Measurements from ENCODE around the gene USP3.
"Not testable (repeated sequence)": the region's sequence is repeated elsewhere in the genome, so short reads cannot be mapped to it uniquely, and the experiment has no call there.

USP3 gene

DNA sequence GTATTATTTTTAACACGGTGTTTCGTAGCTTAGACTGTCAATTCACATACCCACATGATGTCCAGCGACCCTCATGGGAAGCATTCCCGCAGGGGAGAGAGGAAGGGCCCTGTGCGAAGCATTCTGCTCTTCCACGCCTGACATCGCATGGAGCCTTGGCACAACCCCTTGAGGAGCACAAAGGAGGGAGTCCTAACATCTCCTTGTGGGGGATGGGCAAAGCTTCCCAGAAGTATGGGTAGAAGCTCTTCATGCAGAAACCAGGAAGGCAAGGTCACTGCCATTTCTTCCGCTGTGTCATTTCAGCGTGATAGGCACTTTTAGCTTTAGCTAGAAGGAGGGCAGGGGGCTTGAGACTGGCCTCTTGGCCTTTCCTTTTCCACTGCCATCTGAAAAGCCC is 28.7 kb upstream of the USP3 start:
- FAIRE-seq (no peak), DNase-seq (ENCODE audit: extremely low spot score, insufficient read length, low read depth) (no peak)

DNA sequence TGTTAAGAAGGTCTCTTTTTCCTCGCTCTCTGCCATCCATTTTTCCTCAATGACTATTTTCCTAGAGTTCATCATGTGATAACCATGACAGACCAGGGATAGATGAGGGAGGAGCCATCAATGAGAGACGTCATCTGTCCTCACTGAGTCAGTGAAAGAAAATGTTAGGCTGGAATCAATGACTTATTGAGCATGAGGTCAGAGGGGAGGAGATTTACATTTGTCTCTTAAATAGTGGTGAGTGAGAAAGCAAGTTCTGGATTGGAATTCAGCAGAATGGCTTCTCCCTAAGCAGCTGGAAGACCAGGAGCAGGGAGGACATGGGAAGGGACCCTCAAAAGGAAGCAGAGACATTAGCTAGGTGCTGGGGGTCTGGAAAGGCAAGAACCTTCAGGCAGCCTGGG is 28.2 kb upstream of the USP3 start:
- FAIRE-seq = no peak
- DNase-seq (ENCODE audit: extremely low spot score, insufficient read length, low read depth) = no peak

DNA sequence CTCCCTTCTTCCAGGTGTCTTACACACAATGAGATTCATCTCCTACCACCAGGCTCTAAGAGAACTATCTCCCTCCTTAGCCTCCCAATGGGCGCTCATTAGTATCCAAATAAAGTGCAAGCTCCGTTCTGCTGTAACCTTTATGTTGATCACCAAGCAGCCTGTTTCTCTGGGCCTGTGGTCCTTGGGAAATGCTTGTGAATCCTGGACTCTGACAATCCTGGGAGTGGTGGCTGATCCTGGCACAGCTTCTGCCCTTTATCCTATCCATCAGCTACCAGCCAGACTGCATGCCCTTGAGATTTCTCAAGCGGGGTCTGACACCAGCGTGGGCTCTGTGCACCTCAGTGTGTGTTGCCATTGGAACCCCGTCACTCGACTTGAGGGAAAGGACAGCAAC is 26.1 kb upstream of the USP3 start:
- DNase-seq (ENCODE audit: extremely low spot score, insufficient read length, low read depth) (no peak), FAIRE-seq (no peak)

DNA sequence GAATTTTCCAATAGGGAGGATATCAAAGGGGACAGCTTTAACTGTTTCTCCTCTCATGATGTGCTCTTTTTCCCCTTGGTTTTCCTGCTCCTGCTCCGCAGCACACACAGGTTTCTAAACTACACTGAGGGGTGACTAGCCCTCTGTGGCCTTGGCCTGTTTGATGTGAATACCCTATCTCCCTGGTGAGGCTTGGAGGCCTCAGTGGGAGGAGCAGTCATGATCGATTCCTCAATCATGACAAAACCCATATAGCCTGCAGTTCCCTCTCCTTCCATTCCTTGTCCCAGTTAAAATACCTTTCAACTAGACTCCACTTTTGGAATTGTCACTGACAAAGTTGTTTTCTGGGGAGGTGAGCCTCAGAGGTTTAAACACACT is 24.0 kb upstream of the USP3 start:
- FAIRE-seq (no peak), DNase-seq (ENCODE audit: extremely low spot score, insufficient read length, low read depth) (no peak)

DNA sequence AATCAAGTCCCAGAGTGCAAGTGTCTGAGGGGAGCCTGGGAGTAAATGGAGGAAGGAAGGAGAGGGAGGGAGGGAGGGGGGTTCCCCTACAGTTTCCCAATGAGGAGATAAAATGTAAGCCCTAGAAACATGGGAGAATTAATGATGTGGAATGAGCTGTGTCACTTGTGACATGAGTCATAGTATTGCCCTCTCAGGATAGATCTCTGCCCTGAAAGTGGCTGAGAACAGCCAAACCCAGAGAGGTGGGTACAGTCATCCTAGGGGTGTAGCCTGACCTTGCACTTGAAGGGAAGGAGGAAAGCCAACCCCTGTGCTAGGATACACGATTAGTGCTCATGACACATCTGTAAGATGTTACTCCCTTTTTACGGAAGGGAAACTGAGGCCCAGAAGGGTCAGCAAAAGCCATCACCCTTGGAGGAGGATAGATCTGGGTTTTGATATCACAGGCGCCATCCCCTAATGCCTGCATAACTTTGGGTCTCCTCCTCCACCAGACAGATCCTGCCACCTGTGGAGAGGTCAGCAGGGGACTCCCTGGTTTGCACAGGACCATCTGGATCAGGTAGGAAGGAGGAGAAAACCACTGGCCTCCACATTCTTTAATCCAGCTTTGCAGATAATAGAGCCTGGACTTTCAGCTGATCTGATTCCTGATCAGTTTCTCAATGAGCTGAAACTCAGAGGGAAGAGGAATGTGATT is 23.1 kb upstream of the USP3 start:
- FAIRE-seq (peak; percentile 21), DNase-seq (ENCODE audit: extremely low spot score, insufficient read length, low read depth) (no peak)

DNA sequence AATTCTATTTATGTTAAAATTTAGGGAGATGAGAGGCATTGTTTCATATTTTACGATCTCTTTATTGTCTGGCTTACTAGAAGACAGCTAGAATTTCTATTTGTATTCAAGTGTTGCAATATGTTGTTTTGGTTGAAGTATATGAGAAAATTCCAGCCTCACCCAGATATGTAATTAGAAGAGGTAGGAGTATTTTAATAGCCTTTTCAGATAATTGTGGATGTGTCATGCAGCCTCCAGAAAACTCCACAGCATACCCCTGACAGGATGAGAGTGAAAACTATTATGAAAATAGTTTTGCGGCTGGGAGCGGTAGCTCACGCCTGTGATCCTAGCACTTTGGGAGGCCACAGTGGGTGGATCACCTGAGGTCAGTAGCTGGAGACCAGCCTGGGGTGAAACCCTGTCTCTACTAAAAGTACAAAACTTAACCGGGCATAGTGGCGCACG is 21.5 kb upstream of the USP3 start:
- DNase-seq (ENCODE audit: extremely low spot score, insufficient read length, low read depth) (no peak), FAIRE-seq (no peak)

DNA sequence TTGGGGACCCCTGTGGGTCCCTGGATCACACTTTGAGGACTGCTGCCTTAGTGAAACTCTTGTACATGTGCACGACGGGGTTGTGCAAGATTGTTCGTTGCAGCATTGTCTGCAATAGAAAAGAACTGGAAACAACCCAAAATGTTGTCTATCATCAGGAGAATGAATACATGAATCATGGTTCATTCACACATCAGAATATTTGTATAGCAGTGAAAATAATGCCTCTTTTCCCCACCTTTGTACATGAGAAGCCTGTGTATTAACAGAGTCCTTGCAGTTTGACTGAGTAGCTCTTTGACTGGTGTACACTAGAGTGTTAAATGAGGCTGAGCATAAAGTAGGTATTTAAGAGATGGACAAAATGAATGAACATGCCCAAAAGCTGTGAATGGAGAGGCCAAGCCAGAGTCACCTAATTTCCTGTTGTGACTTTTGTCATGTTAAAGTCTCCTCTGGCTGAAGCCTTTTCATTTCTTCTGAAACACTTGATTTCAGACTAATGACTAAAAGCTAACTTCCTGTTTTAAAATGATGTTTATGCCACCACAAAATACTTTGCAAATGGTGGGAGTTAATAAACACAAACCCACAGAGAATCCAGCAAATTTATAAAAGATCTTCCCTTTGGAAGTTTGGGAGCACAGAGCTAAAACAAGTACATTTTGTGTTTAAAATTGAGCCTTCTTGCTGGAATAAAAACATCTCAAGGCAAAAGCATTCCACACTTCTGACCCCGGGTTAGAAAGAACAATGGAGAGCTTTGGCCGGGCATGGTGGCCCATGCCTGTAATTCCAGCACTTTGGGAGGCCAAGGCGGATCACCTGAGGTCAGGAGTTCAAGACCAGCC is 20.6 kb upstream of the USP3 start:
- peak; percentile 71 for FAIRE-seq
- DNase-seq (ENCODE audit: extremely low spot score, insufficient read length, low read depth) = no peak

DNA sequence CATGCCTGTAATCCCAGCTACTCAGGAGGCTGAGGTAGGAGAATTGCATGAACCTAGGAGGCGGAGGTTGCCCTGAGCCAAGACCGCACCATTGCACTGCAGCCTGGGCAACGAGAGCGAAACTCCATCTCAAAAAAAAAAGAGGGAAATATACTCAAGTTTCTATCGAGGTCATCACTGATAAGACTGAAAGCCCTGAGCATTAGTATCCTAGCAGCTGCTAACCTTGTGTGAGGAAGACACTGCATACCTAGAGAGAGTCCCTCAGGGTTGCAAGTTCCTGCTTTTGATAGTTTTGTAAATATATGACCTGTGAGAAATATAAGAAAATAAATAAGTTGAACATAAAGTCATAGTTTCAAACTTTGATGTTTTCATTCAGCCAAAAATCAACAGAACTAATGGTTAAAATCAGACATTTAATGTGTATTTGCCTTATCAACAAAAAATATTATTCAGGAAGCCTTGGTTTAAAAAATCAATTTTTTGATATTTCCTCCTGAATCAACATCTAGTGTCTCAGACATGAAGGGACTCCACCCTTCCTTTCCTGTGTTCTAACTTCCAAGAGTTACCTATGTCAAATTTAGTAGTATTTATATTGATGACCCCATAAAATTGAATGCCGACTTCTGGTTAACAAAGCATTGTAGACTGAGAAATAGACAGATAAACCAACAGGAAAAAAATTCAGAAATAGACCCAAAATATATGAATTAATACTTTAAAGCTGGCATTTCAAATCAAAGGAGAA is 19.8 kb upstream of the USP3 start:
- no peak for DNase-seq (ENCODE audit: extremely low spot score, insufficient read length, low read depth)
- no peak for FAIRE-seq

DNA sequence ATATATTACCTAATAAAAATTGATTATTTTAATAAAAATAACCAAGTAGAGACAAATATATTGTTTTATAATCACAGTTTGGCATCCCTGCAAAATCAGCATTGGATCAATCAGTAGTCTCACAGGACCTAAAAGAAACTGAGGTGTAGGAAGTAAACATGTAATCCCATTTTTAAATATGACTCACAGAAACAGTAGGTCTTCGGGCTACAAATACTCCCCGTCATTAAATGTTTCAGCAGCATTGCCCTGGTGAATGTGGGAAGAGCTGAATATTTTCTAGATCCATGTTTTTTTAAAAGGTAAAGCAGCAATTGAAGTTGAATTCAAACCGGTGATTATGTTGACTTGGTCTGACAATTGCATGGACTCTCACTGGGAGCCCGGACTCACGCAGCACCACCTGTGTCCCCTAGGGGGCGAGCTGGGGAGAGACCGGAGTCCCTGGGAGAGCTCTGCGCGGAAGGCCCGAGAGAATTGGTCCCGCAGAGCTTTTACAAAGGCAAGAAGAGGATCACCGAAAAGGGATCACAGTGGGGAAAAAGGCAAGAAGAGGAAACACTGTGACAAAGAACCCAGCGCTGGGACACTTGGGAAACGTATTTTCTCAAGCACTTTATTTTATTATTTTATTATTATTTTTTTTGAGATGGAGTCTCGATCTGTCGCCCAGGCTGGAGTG is 17.2 kb upstream of the USP3 start:
- DNase-seq (ENCODE audit: extremely low spot score, insufficient read length, low read depth) (no peak), FAIRE-seq (peak; percentile 86)

DNA sequence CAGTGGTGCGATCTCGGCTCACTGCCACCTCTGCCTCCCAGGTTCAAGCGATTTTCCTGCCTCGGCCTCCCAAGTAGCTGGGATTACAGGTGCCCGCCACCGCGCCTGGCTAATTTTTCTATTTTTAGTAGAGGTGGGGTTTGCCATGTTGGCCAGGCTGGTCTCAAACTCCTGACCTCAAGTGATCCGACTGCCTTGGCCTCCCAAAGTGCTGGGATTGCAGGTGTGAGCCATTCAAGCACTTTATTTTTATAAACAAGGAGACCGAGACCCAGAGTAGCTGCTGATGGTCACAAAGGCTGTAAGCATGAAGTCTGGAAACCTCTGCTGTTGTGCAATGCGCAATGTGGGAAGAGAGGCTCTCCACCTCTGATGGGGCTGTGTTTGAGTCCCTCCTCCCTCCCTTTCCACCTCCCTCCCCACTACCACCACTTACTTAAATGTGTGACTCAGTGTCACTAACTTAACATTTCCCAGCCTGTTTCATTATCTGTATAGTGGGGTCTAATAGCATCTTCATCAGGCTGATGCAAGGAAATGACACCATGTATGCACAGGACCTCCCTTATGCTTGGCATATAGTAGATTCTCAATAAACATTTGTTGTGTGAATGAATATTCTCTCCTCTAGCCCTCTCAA is 16.5 kb upstream of the USP3 start:
- not testable (repeated sequence) for FAIRE-seq; DNase-seq (ENCODE audit: extremely low spot score, insufficient read length, low read depth)

DNA sequence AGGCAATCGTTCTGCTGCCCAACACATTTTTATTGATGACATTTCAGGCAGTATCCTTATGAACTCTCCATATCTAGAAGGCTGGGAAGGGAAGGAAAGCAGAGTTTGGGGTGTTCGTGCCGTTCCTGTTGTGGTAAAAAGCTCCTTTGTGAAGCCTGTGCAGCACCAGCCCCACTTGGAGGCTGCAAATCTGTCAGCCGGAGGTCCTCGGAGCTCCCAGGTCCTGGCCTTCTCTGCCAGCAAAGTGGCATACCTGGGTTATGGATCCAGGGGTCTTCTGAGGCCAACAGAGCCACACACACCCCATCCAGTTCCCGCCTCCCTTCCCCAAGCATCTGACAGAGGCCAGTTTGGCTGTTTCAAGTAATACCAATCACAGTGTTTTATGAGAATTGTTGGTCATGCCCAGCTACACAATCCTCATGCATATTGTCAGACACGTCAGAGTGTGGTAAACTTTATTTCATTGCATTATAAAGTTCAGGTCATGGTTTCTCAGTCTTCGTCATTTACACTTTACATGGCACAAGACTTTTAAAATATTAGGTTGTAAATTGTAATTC is 15.9 kb upstream of the USP3 start:
- FAIRE-seq = no peak

DNA sequence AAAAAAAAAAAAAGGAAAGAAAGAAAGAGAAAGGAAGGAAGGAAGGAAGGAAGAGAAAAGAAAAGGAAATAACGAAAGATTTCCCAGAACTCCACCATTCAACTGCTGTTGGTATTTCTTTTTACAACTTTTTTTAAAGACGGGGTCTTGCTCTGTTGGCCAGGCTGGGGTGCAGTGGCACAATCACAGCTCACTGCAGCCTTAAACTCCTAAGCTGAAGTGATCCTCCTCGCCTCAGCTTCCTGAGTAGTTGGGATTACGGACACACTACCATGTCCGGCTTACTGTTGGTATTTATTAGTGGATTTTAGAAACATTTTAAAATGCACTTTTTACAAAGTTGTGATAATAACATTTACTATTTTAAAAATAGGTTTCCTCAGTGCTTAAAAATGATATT is 15.0 kb upstream of the USP3 start:
- FAIRE-seq = no peak
- DNase-seq (ENCODE audit: extremely low spot score, insufficient read length, low read depth) = no peak

More for the DNA sequence above, 15.9 kb upstream of the USP3 start:
- DNase-seq (ENCODE audit: extremely low spot score, insufficient read length, low read depth) = no peak

DNA sequence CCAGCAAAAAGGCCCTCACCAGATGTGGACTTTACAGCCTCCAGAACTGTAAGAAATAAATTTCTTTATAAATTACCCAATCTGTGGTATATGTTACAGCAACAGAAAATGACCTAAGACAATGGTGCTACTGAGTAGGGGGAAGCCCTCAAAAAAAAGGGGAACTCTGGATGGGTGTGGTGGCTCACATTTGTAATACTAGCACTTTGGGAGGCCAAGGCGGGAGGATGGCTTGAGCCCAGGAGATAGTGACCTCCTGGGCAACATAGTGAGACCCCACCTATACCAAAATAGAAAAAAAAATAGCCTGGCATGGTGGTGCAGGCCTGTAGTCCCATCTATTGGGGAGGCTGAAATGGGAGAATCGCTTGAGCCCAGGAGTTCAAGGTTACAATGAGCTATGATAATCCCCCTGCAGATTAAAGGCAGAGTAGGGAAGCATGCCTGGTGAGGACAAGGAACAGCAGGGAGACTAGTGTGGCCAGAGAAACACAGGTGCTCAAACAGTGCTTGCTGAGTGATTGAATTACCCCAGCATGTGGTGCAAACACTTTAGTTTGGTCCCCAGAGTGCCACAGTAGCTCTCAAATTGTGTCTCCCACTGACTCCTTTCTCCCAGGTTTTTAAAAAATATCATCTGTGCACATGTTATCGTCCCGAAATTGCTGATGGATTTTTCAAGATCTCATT is 13.9 kb upstream of the USP3 start:
- DNase-seq (ENCODE audit: extremely low spot score, insufficient read length, low read depth) = no peak
- peak; percentile 53 for FAIRE-seq

DNA sequence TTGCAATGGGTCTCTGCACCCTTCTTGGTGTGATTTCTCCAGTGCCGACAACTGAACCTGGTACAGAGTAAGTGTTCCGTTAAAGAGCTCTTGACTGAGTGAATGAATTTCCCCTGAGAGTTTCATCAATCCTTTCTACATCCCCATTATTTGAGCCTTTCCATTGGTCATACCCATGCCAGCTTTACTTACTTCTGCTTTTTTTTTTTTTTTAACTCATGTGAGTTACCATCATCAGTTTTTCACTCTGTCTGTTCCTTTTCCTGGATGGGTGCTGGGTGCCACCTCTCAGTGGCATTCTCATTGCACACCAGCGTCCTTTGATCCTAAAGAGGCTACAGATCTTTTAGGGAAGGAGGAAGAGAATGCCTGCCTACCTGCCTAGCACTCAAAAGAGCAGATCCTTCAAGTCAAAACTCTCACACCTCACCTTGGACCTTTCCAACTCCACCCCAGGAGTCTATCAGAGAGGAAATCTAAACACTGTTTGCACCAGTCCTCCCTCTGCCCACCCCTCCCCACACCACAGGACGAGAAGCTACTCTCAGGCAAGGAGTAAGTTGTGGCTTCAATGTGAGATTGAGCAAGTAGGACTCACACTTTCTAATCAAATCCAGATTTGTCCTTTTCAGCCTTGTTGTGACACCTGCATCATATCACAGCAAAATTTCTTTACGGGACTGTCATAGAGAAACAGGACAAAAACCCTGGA is 13.1 kb upstream of the USP3 start:
- DNase-seq (ENCODE audit: extremely low spot score, insufficient read length, low read depth) (no peak), FAIRE-seq (peak; percentile 18)

DNA sequence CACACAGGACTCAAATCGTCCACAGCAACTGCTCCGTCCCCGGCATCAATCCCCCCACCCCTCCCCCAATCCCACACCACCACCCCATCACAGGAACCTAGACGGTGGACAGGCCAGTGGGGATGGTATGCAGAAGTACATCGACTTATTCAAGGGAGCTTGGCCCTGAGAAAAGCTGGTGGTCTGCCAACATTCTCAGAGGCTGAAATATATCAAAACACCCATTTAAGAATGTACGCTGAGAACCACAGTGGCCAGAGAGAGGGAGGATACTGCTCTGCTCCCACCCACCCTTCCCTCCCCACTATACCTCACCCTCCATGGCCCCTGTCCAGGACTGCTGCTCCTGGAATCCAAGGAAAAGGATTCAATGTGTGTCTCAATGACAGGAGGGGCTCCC is 12.4 kb upstream of the USP3 start:
- DNase-seq (ENCODE audit: extremely low spot score, insufficient read length, low read depth) = no peak
- no peak for FAIRE-seq

DNA sequence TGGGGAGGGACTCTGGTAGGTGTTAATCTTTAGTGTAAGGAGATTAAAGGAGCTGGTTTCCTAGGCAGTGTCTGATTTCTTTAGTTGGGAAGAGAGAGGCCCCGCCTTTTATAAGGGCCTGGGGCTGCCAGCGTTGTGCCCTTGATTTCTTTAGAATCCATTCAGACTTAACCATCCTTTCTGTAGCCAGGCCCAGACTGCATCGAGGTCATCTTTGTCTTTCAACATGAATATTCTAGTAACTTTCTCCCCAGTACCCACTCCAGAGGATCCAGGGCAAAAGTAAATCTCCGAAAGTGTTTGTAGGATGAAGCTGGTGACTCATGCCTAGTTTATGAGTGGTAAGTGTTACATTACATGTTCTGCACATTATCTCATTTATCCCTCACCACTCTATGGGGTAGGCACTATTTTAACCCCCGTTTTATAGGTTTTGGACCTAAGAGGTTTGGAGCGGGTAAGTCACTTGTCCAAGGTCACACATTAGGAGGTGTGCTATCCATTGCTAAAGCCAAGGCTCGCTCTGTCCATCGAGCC is 11.8 kb upstream of the USP3 start:
- DNase-seq (ENCODE audit: extremely low spot score, insufficient read length, low read depth) = no peak
- FAIRE-seq = no peak

DNA sequence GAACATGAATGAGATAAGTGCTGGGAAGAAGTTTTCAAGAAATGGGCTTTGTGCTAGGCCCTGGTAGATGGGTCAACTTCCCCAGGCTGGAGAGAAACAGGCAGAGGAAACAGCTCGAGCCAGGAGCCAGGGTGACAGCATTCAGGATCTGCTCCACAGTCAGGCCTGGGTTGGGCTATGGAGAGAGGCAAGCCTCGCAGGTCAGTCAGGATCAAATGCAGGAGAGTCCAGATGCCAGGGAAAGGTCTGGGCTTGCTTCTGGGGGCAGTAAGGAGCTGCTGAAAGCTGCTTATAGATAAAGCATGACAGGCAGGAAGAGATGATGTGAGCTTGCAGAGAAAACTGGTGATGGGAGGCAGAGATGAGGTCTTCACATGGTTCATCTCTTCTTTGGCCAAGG is 11.0 kb upstream of the USP3 start:
- no peak for FAIRE-seq
- no peak for DNase-seq (ENCODE audit: extremely low spot score, insufficient read length, low read depth)

DNA sequence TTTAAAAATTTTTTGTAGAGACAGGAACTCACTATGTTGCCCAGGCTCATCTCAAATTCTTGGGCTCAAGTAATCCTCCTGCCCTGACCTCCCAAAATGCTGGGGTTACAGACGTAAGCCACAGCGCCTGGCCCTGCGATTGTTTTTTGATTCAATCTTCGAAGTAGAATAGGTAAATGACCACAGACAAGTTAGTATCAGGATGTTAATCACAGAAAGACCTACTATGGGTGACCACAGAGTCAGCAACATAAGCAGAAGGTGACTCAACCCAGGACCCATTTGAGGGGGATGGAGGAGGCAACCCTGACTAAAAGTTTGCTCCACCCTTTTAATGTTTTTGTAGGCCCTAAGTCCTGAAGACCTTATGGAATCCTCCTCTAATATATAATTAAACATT is 10.0 kb upstream of the USP3 start:
- DNase-seq (ENCODE audit: extremely low spot score, insufficient read length, low read depth) (no peak), FAIRE-seq (no peak)
